Smooth muscle cell (in vitro differentiated cells): ENCODE measurements around the gene SP5. TPM values are rescaled to one million over a fixed set of nuclear protein-coding genes. Genes with fewer than 3 reads are reported as not detected.
A peak's percentile ranks its signal among the peaks of the same experiment; 100 is the strongest.

Experiments
- DNase-seq: peaks from one replicate; lab custom pipeline; 2025; ENCODE audit not compliant: unreplicated experiment; lab: John Stamatoyannopoulos, UW
- H2AFZ ChIP-seq: fragments of 200-600 bp; sonication (generic); 2 replicates; pipeline ENCODE4 v1.6.0; 2016; ENCODE audit warnings: antibody characterized with exemption, low read depth, mild to moderate bottlenecking
- H3F3A ChIP-seq: fragments of 200-600 bp; sonication (generic); 2 replicates; pipeline ENCODE4 v1.6.0; 2017; ENCODE audit warnings: antibody characterized with exemption, low read depth
- H3K27ac ChIP-seq: fragments of 200-600 bp; sonication (generic); 2 replicates; pipeline ENCODE4 v1.5.1; 2016; ENCODE audit warnings: low read depth, mild to moderate bottlenecking
- H3K27me3 ChIP-seq: fragments of 200-600 bp; sonication (generic); 2 replicates; pipeline ENCODE4 v1.6.1; 2016; ENCODE audit warnings: low read depth, mild to moderate bottlenecking
- H3K36me3 ChIP-seq: fragments of 200-600 bp; sonication (generic); 2 replicates; pipeline ENCODE4 v1.5.1; 2016; ENCODE audit warnings: low read depth
- H3K4me1 ChIP-seq: fragments of 200-600 bp; sonication (generic); 2 replicates; pipeline ENCODE4 v1.5.1; 2016; ENCODE audit warnings: low read depth
- H3K4me2 ChIP-seq: fragments of 200-600 bp; sonication (generic); 2 replicates; pipeline ENCODE4 v1.6.0; 2016; ENCODE audit warnings: mild to moderate bottlenecking
- H3K4me3 ChIP-seq: fragments of 200-600 bp; sonication (generic); 2 replicates; pipeline ENCODE4 v1.5.1; 2016; ENCODE audit warnings: mild to moderate bottlenecking
- H3K79me2 ChIP-seq: fragments of 200-600 bp; sonication (generic); 2 replicates; pipeline ENCODE4 v1.6.0; 2016; ENCODE audit warnings: low read depth, mild to moderate bottlenecking
- H3K9ac ChIP-seq: fragments of 200-600 bp; sonication (generic); 2 replicates; pipeline ENCODE4 v1.6.0; 2016; ENCODE audit warnings: low read depth
- H3K9me3 ChIP-seq: fragments of 200-600 bp; sonication (generic); replicated peaks from 2 replicates; pipeline ENCODE4 v1.5.1; 2016; ENCODE audit warnings: low read depth
- H4K20me1 ChIP-seq: fragments of 200-600 bp; sonication (generic); 2 replicates; pipeline ENCODE4 v1.6.0; 2016; ENCODE audit warnings: low read depth
- CTCF ChIP-seq: fragments of 200-600 bp; sonication (generic); IDR thresholded peaks from 2 replicates; pipeline ENCODE4 v1.5.1; 2017; ENCODE audit warnings: borderline replicate concordance, mild to moderate bottlenecking, antibody characterized with exemption; ENCODE audit not compliant: insufficient read depth, poor library complexity, severe bottlenecking
- WGBS: methylation state at CpG from one replicate; pipeline ENCODE4 v1.1.7; 2016; ENCODE audit warnings: low lambda C conversion rate; 5-methylcytosine and 5-hydroxymethylcytosine counted together
- polyA plus RNA-seq: library from polyadenylated mRNA; unstranded; fragments of >200 nt; fragmentation: Nextera tagmentation; extraction: Ambion mirVana; gene quantifications from 2 replicates; pipeline ENCODE4 v1.2.1, GENCODE V29; 2016
- small RNA-seq: library from RNA; depleted of rRNA; stranded (forward); fragments of <200 nt; gene quantifications from one replicate; pipeline ENCODE3, GENCODE V24; 2014
- total RNA-seq: library from RNA; depleted of rRNA; stranded (reverse); fragments of >200 nt; gene quantifications from 2 replicates; pipeline ENCODE4 v1.2.3, GENCODE V29; 2014

SP5 gene
- total and polyA plus RNA-seq, 2 experiments from 2014 or later, result not detected

DNA sequence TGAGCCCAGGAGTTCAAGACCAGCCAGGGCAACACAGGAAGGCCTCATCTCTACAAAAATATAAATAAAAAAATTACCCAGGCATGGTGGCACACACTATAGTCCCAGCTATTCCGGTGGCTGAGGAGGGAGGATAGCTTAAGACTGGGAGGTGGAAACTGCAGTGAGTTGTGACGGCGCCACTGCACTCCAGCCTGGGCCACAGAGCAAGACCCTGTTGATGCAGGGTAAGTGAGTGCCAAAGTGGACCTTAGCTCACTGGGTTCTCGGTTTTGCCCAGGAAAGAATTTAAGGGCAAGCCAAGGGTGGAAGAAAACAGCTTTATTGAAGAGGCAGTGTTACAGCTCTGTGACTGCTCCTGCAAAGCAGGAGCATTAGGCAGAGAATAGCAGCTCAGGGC lies 48.1 kb downstream of the SP5 start:
- Histone ChIP-seq H3K9ac (no peak overlapping the region), H3K4me2 (no peak overlapping the region), H3K4me1 (peaks cover 15% of the 10 kb centered on the region), H3K36me3 (no peaks in the 10 kb centered on the region), H4K20me1 (no peaks in the 10 kb centered on the region), H2AFZ (no peak overlapping the region), H3F3A (no peaks in the 10 kb centered on the region), H3K9me3 (no peaks in the 10 kb centered on the region), H3K27me3 (no peaks in the 10 kb centered on the region), H3K27ac (no peak overlapping the region), H3K4me3 (no peak overlapping the region), H3K79me2 (no peaks in the 10 kb centered on the region)
- WGBS, result 93% methylated on average over 4 of the region's 4 CpGs
- TF ChIP-seq CTCF, result no peak
- no peak for DNase-seq

- no peaks in the 10 kb centered on the region for H3K79me2 ChIP-seq
- no peak overlapping the region for H3K9ac ChIP-seq
- H3K4me2 ChIP-seq, result no peak overlapping the region
- no peaks in the 10 kb centered on the region for H3F3A ChIP-seq
- H3K4me1 ChIP-seq, result peaks cover 17% of the 10 kb centered on the region
- H3K9me3 ChIP-seq, result no peaks in the 10 kb centered on the region
- H3K27me3 ChIP-seq, result no peaks in the 10 kb centered on the region
- H4K20me1 ChIP-seq, result no peaks in the 10 kb centered on the region
- no peak overlapping the region for H3K4me3 ChIP-seq
- H3K36me3 ChIP-seq, result no peaks in the 10 kb centered on the region
- H2AFZ ChIP-seq, result peak overlapping the region; percentile 46
- DNase-seq, result no peak
- no peak for TF ChIP-seq CTCF
- 13% methylated on average over 2 of the region's 2 CpGs for WGBS
- no peak overlapping the region for H3K27ac ChIP-seq
Measured at GRCh38 chr2:170764880-170765261, 49.7 kb downstream of the SP5 start.

DNA sequence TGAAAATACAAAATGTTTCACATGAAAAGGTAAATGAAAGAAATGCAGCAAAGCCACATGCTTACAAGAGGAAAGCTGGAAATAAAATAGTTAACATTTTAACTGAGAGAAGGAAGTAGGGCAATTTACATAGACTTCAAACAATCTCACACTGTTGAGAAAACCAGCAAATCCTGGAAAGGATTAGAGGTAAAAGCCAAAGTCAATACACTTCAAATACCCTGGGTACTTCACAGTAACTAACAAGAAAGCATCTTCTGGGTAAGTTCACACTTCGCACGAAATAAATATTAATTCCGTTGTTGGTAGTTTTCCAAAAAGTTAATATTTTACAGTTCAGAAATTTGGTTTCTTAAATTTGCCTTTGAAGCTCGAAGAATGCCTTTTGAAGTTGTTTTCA lies 51.6 kb downstream of the SP5 start:
- H3K4me1 ChIP-seq, result peaks cover 22% of the 10 kb centered on the region
- no peak overlapping the region for H3K4me2 ChIP-seq
- no peaks in the 10 kb centered on the region for H3K9me3 ChIP-seq
- no peaks in the 10 kb centered on the region for H3K79me2 ChIP-seq
- H3K9ac ChIP-seq, result no peak overlapping the region
- H3F3A ChIP-seq, result no peaks in the 10 kb centered on the region
- no peak overlapping the region for H3K4me3 ChIP-seq
- H2AFZ ChIP-seq, result no peak overlapping the region
- TF ChIP-seq CTCF, result no peak
- H3K36me3 ChIP-seq, result no peaks in the 10 kb centered on the region
- DNase-seq, result no peak
- H3K27ac ChIP-seq, result no peak overlapping the region
- no peaks in the 10 kb centered on the region for H4K20me1 ChIP-seq
- whole genome bisulfite sequencing, result 41% methylated on average over 4 of the region's 4 CpGs
- H3K27me3 ChIP-seq, result no peaks in the 10 kb centered on the region

Small RNA genes lying within 50 kb of the gene (small RNA-seq; reads per million reads assigned to genes)
- not detected for gene RF02271

Other genes starting within 250 kb of the SP5 start
- not detected in 2 replicates for gene ERICH2, start 55.0 kb downstream of the SP5 start, total RNA-seq
- gene ERICH2, start 55.0 kb downstream of the SP5 start, polyA plus RNA-seq, result 0.97 and 1.3 TPM in 2 replicates
- gene GAD1, start 101.5 kb downstream of the SP5 start, total RNA-seq, result 0.27 and 1.0 TPM in 2 replicates
- 0.11 TPM in 1 of 2 replicates, not detected in the other for gene GAD1, start 101.5 kb downstream of the SP5 start, polyA plus RNA-seq
- 66.2 and 76.4 TPM in 2 replicates for gene GORASP2, start 213.9 kb downstream of the SP5 start, total RNA-seq
- 123 and 125 TPM in 2 replicates for gene GORASP2, start 213.9 kb downstream of the SP5 start, polyA plus RNA-seq